Measurements from ENCODE around the gene RNU6-8. TPM values are rescaled to one million over a fixed set of nuclear protein-coding genes. Genes with fewer than 3 reads are reported as not detected.
A peak's percentile ranks its signal among the peaks of the same experiment; 100 is the strongest.

Gene RNU6-8
- total RNA-seq, 2 donors from 2014 or later = not detected

- no peaks in the 10 kb centered on the region for H3K9me3 ChIP-seq
- H3K36me3 ChIP-seq (replicated peaks in 1 of 2; ENCODE audit: insufficient read depth in 1 of 2, low read depth in 2 of 2) = no peaks in the 10 kb centered on the region
- no peak overlapping the region for H3K4me3 ChIP-seq
- H3K4me1 ChIP-seq = peaks cover 5% of the 10 kb centered on the region
- DNase-seq (no peak), ATAC-seq (no peak)
- 78 to 82% methylated on average over 4 of the region's 4 CpGs for WGBS, 2 donors
- no peak overlapping the region for H3K27ac ChIP-seq
- no peaks in the 10 kb centered on the region for H3K27me3 ChIP-seq
- TF ChIP-seq, protein P1, sequence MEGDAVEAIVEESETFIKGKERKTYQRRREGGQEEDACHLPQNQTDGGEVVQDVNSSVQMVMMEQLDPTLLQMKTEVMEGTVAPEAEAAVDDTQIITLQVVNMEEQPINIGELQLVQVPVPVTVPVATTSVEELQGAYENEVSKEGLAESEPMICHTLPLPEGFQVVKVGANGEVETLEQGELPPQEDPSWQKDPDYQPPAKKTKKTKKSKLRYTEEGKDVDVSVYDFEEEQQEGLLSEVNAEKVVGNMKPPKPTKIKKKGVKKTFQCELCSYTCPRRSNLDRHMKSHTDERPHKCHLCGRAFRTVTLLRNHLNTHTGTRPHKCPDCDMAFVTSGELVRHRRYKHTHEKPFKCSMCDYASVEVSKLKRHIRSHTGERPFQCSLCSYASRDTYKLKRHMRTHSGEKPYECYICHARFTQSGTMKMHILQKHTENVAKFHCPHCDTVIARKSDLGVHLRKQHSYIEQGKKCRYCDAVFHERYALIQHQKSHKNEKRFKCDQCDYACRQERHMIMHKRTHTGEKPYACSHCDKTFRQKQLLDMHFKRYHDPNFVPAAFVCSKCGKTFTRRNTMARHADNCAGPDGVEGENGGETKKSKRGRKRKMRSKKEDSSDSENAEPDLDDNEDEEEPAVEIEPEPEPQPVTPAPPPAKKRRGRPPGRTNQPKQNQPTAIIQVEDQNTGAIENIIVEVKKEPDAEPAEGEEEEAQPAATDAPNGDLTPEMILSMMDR (IDR thresholded peaks at IDR 0.05) = no peak
- no peak for TF ChIP-seq POLR2A (IDR thresholded peaks at IDR 0.05)
- intact Hi-C loops (cut with DNase I) = loop anchor here (5.0 to 10.0 kb wide), 3 partner anchors 177 to 737 kb away; no protein-coding TSS in a partner anchor
These were observed 46.7 kb upstream of the RNU6-8 start for GRCh38 chr14:32249780-32250179.

GRCh38 chr14:32249371-32249770 lies 46.3 kb upstream of the RNU6-8 start:
- Histone ChIP-seq H3K27me3 (no peaks in the 10 kb centered on the region), H3K9me3 (no peaks in the 10 kb centered on the region), H3K4me1 (peaks cover 5% of the 10 kb centered on the region), H3K4me3 (no peak overlapping the region), H3K27ac (no peak overlapping the region), H3K36me3 (replicated peaks in 1 of 2; ENCODE audit: insufficient read depth in 1 of 2, low read depth in 2 of 2) (no peaks in the 10 kb centered on the region)
- WGBS, 2 donors = 63 to 77% methylated on average over 5 of the region's 5 CpGs
- intact Hi-C loops (cut with DNase I) = no loop called here
- TF ChIP-seq, protein P1 (IDR thresholded peaks at IDR 0.05) = no peak
- TF ChIP-seq POLR2A (IDR thresholded peaks at IDR 0.05) = no peak
- ATAC-seq (no peak), DNase-seq (no peak)

DNA sequence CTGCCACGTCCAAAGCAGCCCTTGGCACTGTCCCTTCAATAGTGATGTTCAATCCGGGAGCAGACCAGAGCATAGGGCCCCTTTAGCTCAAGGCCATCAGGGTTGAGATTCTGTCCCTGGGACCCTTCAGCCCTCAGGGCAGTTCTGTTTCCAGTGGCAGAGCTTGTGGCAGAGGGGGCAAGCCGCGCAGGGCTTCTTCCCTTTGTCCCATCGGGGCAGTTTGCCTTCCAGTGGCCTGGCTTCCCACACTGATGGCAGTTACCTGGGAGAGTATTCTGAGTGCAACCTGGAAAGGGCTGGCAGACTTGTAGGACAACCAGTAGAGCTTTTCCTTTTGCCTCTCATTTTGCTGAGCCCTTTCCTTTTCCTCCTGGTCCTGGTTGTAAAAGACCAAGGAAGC lies 43.7 kb upstream of the RNU6-8 start:
- intact Hi-C loops (cut with DNase I) = no loop called here
- ATAC-seq = no peak
- Histone ChIP-seq H3K27ac (no peak overlapping the region), H3K36me3 (replicated peaks in 1 of 2; ENCODE audit: insufficient read depth in 1 of 2, low read depth in 2 of 2) (no peaks in the 10 kb centered on the region), H3K4me3 (no peak overlapping the region), H3K9me3 (no peaks in the 10 kb centered on the region), H3K4me1 (peaks cover 1% of the 10 kb centered on the region), H3K27me3 (no peaks in the 10 kb centered on the region)
- TF ChIP-seq, protein P1 (IDR thresholded peaks at IDR 0.05) = no peak
- no peak for TF ChIP-seq POLR2A (IDR thresholded peaks at IDR 0.05)
- no peak for DNase-seq
- 82 to 88% methylated on average over 4 to 5 of the region's 5 CpGs for WGBS, 2 donors

DNA sequence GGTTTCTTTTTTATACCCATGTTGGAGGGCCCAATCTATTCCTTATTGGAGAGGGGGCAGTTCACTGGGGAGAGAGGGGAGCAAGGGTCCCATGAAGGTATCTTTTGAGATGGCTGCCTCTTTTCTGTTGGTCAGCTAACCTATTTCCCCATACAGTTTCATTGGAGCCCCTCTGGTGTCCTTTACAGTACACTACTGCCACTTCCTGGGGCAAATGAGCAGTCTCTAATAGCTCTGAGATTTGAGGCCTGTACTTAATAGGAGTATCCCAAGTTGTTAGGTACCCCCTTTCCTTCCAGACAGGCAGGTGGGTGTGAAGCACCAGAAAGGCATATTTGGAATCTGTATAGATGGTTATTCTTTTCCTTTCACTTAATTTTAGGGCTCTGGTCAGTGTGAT lies 41.3 kb upstream of the RNU6-8 start:
- H3K27ac ChIP-seq = no peak overlapping the region
- H3K9me3 ChIP-seq = no peaks in the 10 kb centered on the region
- ATAC-seq (no peak), DNase-seq (no peak)
- H3K36me3 ChIP-seq (replicated peaks in 1 of 2; ENCODE audit: insufficient read depth in 1 of 2, low read depth in 2 of 2) = no peaks in the 10 kb centered on the region
- intact Hi-C loops (cut with DNase I) = no loop called here
- no peaks in the 10 kb centered on the region for H3K27me3 ChIP-seq
- H3K4me1 ChIP-seq = no peaks in the 10 kb centered on the region
- TF ChIP-seq POLR2A (IDR thresholded peaks at IDR 0.05) = no peak
- TF ChIP-seq, protein P1 (IDR thresholded peaks at IDR 0.05) = peak in 1 of 7 experiments; percentile 18
- H3K4me3 ChIP-seq = no peak overlapping the region

DNA sequence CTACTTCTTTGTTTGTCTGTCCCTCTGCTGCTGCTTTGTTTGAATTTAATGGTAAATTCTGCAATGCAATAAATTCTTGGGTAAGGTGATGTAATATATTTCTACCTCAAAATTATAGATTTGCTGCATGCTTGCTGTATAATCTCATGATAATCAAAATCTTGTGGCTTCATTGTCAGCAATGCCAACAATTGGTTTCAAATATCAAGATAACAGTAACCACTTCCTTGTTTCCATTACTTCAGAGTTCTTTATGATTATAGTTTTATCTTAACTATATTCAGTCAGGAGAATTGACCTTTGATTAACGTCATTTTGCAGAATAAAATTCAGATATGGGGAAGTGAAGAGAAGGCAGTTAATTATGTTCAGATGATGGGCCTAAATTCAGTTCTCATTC lies 30.2 kb upstream of the RNU6-8 start:
- Histone ChIP-seq H3K36me3 (replicated peaks in 1 of 2; ENCODE audit: insufficient read depth in 1 of 2, low read depth in 2 of 2) (no peaks in the 10 kb centered on the region), H3K9me3 (no peaks in the 10 kb centered on the region), H3K4me1 (no peaks in the 10 kb centered on the region), H3K27ac (no peak overlapping the region), H3K4me3 (no peak overlapping the region), H3K27me3 (no peaks in the 10 kb centered on the region)
- DNase-seq (no peak), ATAC-seq (no peak)
- intact Hi-C loops (cut with DNase I) = no loop called here
- TF ChIP-seq, protein P1 (IDR thresholded peaks at IDR 0.05) = no peak
- no peak for TF ChIP-seq POLR2A (IDR thresholded peaks at IDR 0.05)
- 29 to 33% methylated on average over 1 of the region's 1 CpG for WGBS, 2 donors
